OCI-LY1 (cell line): ENCODE measurements around the gene PDE8A.

Experiments
- H2AFZ ChIP-seq: fragments of 200-600 bp; sonication (generic), shearing (Covaris generic); 2 replicates; pipeline ENCODE4 v1.6.0; 2014; ENCODE audit warnings: antibody characterized with exemption, mild to moderate bottlenecking, low read length
- H3F3A ChIP-seq: fragments of 200-600 bp; sonication (generic), shearing (Covaris generic); 2 replicates; pipeline ENCODE4 v1.6.0; 2014; ENCODE audit warnings: mild to moderate bottlenecking, antibody characterized with exemption, low read length, moderate library complexity; ENCODE audit not compliant: insufficient read depth
- H3K27ac ChIP-seq: fragments of 200-600 bp; sonication (generic); 2 replicates; pipeline ENCODE4 v1.5.1; 2014; ENCODE audit warnings: low read length, mixed run types, mild to moderate bottlenecking, low read depth; ENCODE audit not compliant: poor library complexity, severe bottlenecking
- H3K27me3 ChIP-seq: fragments of 200-600 bp; sonication (generic); 2 replicates; pipeline ENCODE4 v1.6.0; 2014; ENCODE audit warnings: antibody characterized with exemption, mild to moderate bottlenecking, low read length, moderate library complexity; ENCODE audit not compliant: insufficient read depth
- H3K36me3 ChIP-seq: fragments of 200-600 bp; sonication (generic); 2 replicates; pipeline ENCODE4 v1.6.1; 2014; ENCODE audit warnings: mild to moderate bottlenecking, antibody characterized with exemption, low read length, moderate library complexity, mixed read lengths; ENCODE audit not compliant: insufficient read depth
- H3K4me1 ChIP-seq: fragments of 200-600 bp; sonication (generic); 2 replicates; pipeline ENCODE4 v1.5.1; 2014; ENCODE audit warnings: mild to moderate bottlenecking, low read length, moderate library complexity; ENCODE audit not compliant: insufficient read depth, severe bottlenecking
- H3K4me2 ChIP-seq: fragments of 200-600 bp; sonication (generic), shearing (Covaris generic); 2 replicates; pipeline ENCODE4 v1.6.1; 2014; ENCODE audit warnings: low read length
- H3K4me3 ChIP-seq: fragments of 200-600 bp; sonication (generic); 2 replicates; pipeline ENCODE4 v1.5.1; 2014; ENCODE audit warnings: low read length, low read depth, mild to moderate bottlenecking, mixed read lengths; ENCODE audit not compliant: poor library complexity, severe bottlenecking
- H3K79me2 ChIP-seq: fragments of 200-600 bp; shearing (Covaris generic); 2 replicates; pipeline ENCODE4 v1.6.1; 2016; ENCODE audit warnings: mixed run types, low read length, mixed read lengths; ENCODE audit not compliant: insufficient read depth
- H3K9ac ChIP-seq: fragments of 200-600 bp; sonication (generic), shearing (Covaris generic); 2 replicates; pipeline ENCODE4 v1.6.1; 2014; ENCODE audit warnings: mild to moderate bottlenecking, low read length, mixed read lengths
- H3K9me2 ChIP-seq: fragments of 200-600 bp; sonication (generic), shearing (Covaris generic); 2 replicates; pipeline ENCODE4 v1.6.1; 2014; ENCODE audit warnings: low read depth, mild to moderate bottlenecking, low read length, mixed read lengths
- H3K9me3 ChIP-seq: fragments of 200-600 bp; shearing (Covaris generic); 2 replicates; pipeline ENCODE4 v1.6.1; 2014; ENCODE audit warnings: low read length, mixed read lengths
- H4K20me1 ChIP-seq: fragments of 200-600 bp; sonication (generic), shearing (Covaris generic); 2 replicates; pipeline ENCODE4 v1.6.0; 2016; ENCODE audit warnings: mild to moderate bottlenecking, low read length; ENCODE audit not compliant: insufficient read depth
- EZH2 ChIP-seq: fragments of 200-600 bp; sonication (generic), shearing (Covaris generic); IDR thresholded peaks from 2 replicates; pipeline ENCODE4 v1.8.0; 2017; ENCODE audit warnings: borderline replicate concordance, mixed run types, mild to moderate bottlenecking, antibody characterized with exemption, low read length, moderate library complexity, mixed read lengths
- TF ChIP-seq, protein P1 (sequence below): fragments of 200-600 bp; sonication (generic), shearing (Covaris generic); IDR thresholded peaks from 2 replicates; pipeline ENCODE4 v1.5.1; 2017; ENCODE audit warnings: mild to moderate bottlenecking, antibody characterized with exemption, low read length, moderate library complexity, mixed read lengths

The PDE8A gene

GRCh38 chr15:84938726-84939125 lies 42.9 kb upstream of the PDE8A start:
- Histone ChIP-seq H3K4me2 (no peak overlapping the region), H3K4me1 (no peaks in the 10 kb centered on the region), H3F3A (no peaks in the 10 kb centered on the region), H3K27ac (no peak overlapping the region), H3K9me3 (no peaks in the 10 kb centered on the region), H3K9ac (no peak overlapping the region), H3K9me2 (no peaks in the 10 kb centered on the region), H3K27me3 (no peaks in the 10 kb centered on the region), H3K79me2 (no peaks in the 10 kb centered on the region), H3K4me3 (no peak overlapping the region), H2AFZ (no peak overlapping the region), H4K20me1 (no peaks in the 10 kb centered on the region), H3K36me3 (no peaks in the 10 kb centered on the region)
- TF ChIP-seq, protein P1, sequence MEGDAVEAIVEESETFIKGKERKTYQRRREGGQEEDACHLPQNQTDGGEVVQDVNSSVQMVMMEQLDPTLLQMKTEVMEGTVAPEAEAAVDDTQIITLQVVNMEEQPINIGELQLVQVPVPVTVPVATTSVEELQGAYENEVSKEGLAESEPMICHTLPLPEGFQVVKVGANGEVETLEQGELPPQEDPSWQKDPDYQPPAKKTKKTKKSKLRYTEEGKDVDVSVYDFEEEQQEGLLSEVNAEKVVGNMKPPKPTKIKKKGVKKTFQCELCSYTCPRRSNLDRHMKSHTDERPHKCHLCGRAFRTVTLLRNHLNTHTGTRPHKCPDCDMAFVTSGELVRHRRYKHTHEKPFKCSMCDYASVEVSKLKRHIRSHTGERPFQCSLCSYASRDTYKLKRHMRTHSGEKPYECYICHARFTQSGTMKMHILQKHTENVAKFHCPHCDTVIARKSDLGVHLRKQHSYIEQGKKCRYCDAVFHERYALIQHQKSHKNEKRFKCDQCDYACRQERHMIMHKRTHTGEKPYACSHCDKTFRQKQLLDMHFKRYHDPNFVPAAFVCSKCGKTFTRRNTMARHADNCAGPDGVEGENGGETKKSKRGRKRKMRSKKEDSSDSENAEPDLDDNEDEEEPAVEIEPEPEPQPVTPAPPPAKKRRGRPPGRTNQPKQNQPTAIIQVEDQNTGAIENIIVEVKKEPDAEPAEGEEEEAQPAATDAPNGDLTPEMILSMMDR: no peak
- no peak for TF ChIP-seq EZH2

- no peak overlapping the region for H3K27ac ChIP-seq
- H3K4me3 ChIP-seq: no peak overlapping the region
- no peaks in the 10 kb centered on the region for H3K36me3 ChIP-seq
- no peak overlapping the region for H2AFZ ChIP-seq
- H3K9ac ChIP-seq: no peak overlapping the region
- no peak overlapping the region for H3K4me2 ChIP-seq
- no peaks in the 10 kb centered on the region for H3K9me3 ChIP-seq
- no peaks in the 10 kb centered on the region for H3K79me2 ChIP-seq
- no peaks in the 10 kb centered on the region for H3F3A ChIP-seq
- H3K4me1 ChIP-seq: no peaks in the 10 kb centered on the region
- H3K27me3 ChIP-seq: no peaks in the 10 kb centered on the region
- no peaks in the 10 kb centered on the region for H4K20me1 ChIP-seq
- H3K9me2 ChIP-seq: no peaks in the 10 kb centered on the region
- TF ChIP-seq, protein P1: no peak
- no peak for TF ChIP-seq EZH2
These were observed 41.3 kb upstream of the PDE8A start for GRCh38 chr15:84940399-84940798.

DNA sequence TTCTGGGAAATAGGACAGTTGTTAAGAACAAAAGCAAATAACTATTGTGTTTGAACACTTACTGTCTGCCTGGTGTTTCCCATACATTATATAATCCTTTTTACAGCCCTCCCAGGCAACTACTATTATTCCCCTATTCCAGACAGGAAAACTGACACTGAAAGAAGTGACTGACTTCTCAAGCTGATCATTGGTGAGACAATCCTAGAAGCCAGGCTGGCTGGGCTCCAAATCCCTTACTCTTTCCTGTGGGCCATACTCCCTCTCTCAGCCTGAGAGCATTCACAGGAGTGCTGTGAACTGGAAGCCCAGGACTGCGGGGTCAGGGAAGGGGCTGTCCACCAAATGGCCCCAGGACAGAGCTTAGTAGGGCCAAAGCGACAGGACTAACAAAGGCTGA lies 39.2 kb upstream of the PDE8A start:
- Histone ChIP-seq H3F3A (no peaks in the 10 kb centered on the region), H3K4me1 (no peaks in the 10 kb centered on the region), H3K27me3 (peaks cover 2% of the 10 kb centered on the region; the same call in 1 of the 2 replicates), H3K4me2 (no peak overlapping the region), H4K20me1 (no peaks in the 10 kb centered on the region), H3K9me3 (no peaks in the 10 kb centered on the region), H3K4me3 (no peak overlapping the region), H3K36me3 (no peaks in the 10 kb centered on the region), H3K27ac (no peak overlapping the region), H3K9me2 (no peaks in the 10 kb centered on the region), H3K9ac (no peak overlapping the region), H2AFZ (no peak overlapping the region), H3K79me2 (no peaks in the 10 kb centered on the region)
- TF ChIP-seq EZH2: no peak
- TF ChIP-seq, protein P1: no peak
